IMR-90 (cell line): ENCODE results near the gene HSD17B8. TPM values are rescaled to one million over a fixed set of nuclear protein-coding genes. Genes with fewer than 3 reads are reported as not detected.

Experiments used
- ATAC-seq: fragments of 200-7000 bp; cut with Tn5 transposase; 2 replicates; pipeline ENCODE4 v1.9.1; 2020; ENCODE audit warnings: low read depth, mild to moderate bottlenecking, moderate library complexity
- BruUV-seq: library from RNA; stranded (reverse); fragments of 400-500 nt; replicated peaks from 2 replicates; lab custom pipeline; 2021; lab: Mats Ljungman, UMichigan
- CTCF ChIA-PET: fragments of 300-600 bp; formaldehyde crosslinking; extraction: SDS; loops from one replicate; lab custom pipeline; 2021; ENCODE audit warnings: antibody characterized with exemption; lab: Yijun Ruan, JAX
- POLR2A ChIA-PET: fragments of 300-600 bp; sonication (Branson Sonifier 250); formaldehyde crosslinking; loops from one replicate; lab custom pipeline; 2022; ENCODE audit warnings: antibody characterized with exemption; ENCODE audit not compliant: unreplicated experiment; lab: Charles Lee
- DNase-seq: peaks from one replicate; pipeline ENCODE4 v3.0.0; 2013
- H2AFZ ChIP-seq: replicated peaks from 2 replicates; pipeline ENCODE3; 2013; ENCODE audit warnings: low read length, mild to moderate bottlenecking; ENCODE audit not compliant: poor library complexity
- H2AK5ac ChIP-seq: 2 replicates; pipeline ENCODE4 v1.6.1; 2013; ENCODE audit warnings: low read depth, low read length, inconsistent platforms
- H2AK9ac ChIP-seq: replicated peaks from 2 replicates; pipeline ENCODE3; 2013; ENCODE audit warnings: mild to moderate bottlenecking, low read depth, low read length, moderate library complexity; ENCODE audit not compliant: poor library complexity
- H2BK120ac ChIP-seq: 2 replicates; pipeline ENCODE4 v1.6.1; 2013; ENCODE audit warnings: low read depth, low read length, inconsistent platforms
- H2BK15ac ChIP-seq: 3 replicates; pipeline ENCODE4 v1.6.1; 2013; ENCODE audit warnings: low read depth, low read length, inconsistent platforms
- H2BK20ac ChIP-seq: 2 replicates; pipeline ENCODE4 v1.6.1; 2013; ENCODE audit warnings: low read depth, mild to moderate bottlenecking, inconsistent platforms, low read length, moderate library complexity
- H2BK5ac ChIP-seq: 2 replicates; pipeline ENCODE4 v1.6.1; 2013; ENCODE audit warnings: mild to moderate bottlenecking, low read depth, low read length, inconsistent platforms; ENCODE audit not compliant: poor library complexity, severe bottlenecking
- H3K14ac ChIP-seq: replicated peaks from 2 replicates; pipeline ENCODE4 v1.6.1; 2013; ENCODE audit warnings: low read depth, low read length, inconsistent platforms
- H3K18ac ChIP-seq: 2 replicates; pipeline ENCODE4 v1.6.1; 2013; ENCODE audit warnings: low read depth, low read length, control low read depth
- H3K23ac ChIP-seq: 2 replicates; pipeline ENCODE4 v1.6.1; 2013; ENCODE audit warnings: low read depth, low read length, inconsistent platforms
- H3K27ac ChIP-seq: 2 replicates; pipeline ENCODE4 v1.5.1; 2013; ENCODE audit warnings: mild to moderate bottlenecking, control low read depth, low read length; ENCODE audit not compliant: insufficient read depth
- H3K27me3 ChIP-seq: 2 replicates; pipeline ENCODE4 v1.6.1; 2013; ENCODE audit warnings: low read length; ENCODE audit not compliant: control insufficient read depth, insufficient read depth
- H3K36me3 ChIP-seq: 2 replicates; pipeline ENCODE4 v1.6.1; 2013; ENCODE audit warnings: low read length, mixed read lengths; ENCODE audit not compliant: control insufficient read depth, insufficient read depth
- H3K4ac ChIP-seq: 2 replicates; pipeline ENCODE4 v1.6.1; 2013; ENCODE audit warnings: low read depth, low read length, inconsistent platforms
- H3K4me1 ChIP-seq: 2 replicates; pipeline ENCODE4 v1.6.1; 2013; ENCODE audit warnings: low read length, mixed read lengths; ENCODE audit not compliant: control insufficient read depth, insufficient read depth
- H3K4me2 ChIP-seq: 2 replicates; pipeline ENCODE4 v1.6.1; 2013; ENCODE audit warnings: low read depth, mild to moderate bottlenecking, control low read depth, low read length, moderate library complexity
- H3K4me3 ChIP-seq: 2 replicates; pipeline ENCODE4 v1.5.1; 2013; ENCODE audit warnings: low read depth, mild to moderate bottlenecking, control low read depth, low read length, moderate library complexity; ENCODE audit not compliant: insufficient read depth
- H3K56ac ChIP-seq: 2 replicates; pipeline ENCODE4 v1.6.1; 2013; ENCODE audit warnings: low read length, inconsistent platforms; ENCODE audit not compliant: insufficient read depth; ENCODE audit errors: extremely low read depth
- H3K79me1 ChIP-seq, 2 experiments: 2 replicates each; pipeline ENCODE4 v1.6.1; 2013; ENCODE audit warnings: low read length in 2 of 2, inconsistent platforms in 1 of 2, low read depth in 1 of 2
- H3K9ac ChIP-seq: 2 replicates; pipeline ENCODE4 v1.6.1; 2013; ENCODE audit warnings: low read depth, low read length, control low read depth
- H3K9me1 ChIP-seq: 2 replicates; pipeline ENCODE4 v1.6.1; 2013; ENCODE audit warnings: low read length, inconsistent platforms; ENCODE audit not compliant: insufficient read depth
- H3K9me3 ChIP-seq: 2 replicates; pipeline ENCODE4 v1.6.1; 2013; ENCODE audit warnings: low read length; ENCODE audit not compliant: control insufficient read depth, insufficient read depth
- H4K20me1 ChIP-seq: 2 replicates; pipeline ENCODE4 v1.6.1; 2013; ENCODE audit warnings: low read length, inconsistent platforms; ENCODE audit not compliant: insufficient read depth
- H4K5ac ChIP-seq: 2 replicates; pipeline ENCODE4 v1.6.1; 2013; ENCODE audit warnings: mild to moderate bottlenecking, low read depth, low read length, control low read depth
- H4K8ac ChIP-seq, 2 experiments: 2 replicates each; pipeline ENCODE4 v1.6.1; 2013; ENCODE audit warnings: low read depth in 2 of 2, low read length in 2 of 2, control low read depth in 1 of 2, inconsistent platforms in 1 of 2
- H4K91ac ChIP-seq: 2 replicates; pipeline ENCODE4 v1.6.1; 2013; ENCODE audit warnings: low read depth, low read length, inconsistent platforms; ENCODE audit not compliant: insufficient read depth
- BHLHE40 ChIP-seq: fragments of 150-350 bp; IDR thresholded peaks from 2 replicates; pipeline ENCODE4 v1.6.1; 2016; ENCODE audit warnings: mild to moderate bottlenecking, low read depth, low read length
- CEBPB ChIP-seq: IDR thresholded peaks from 2 replicates; pipeline ENCODE4 v1.6.1; 2012; ENCODE audit warnings: low read depth, low read length, improper control_type of control experiment
- CHD1 ChIP-seq: IDR thresholded peaks from 2 replicates; pipeline ENCODE4 v1.6.1; 2012; ENCODE audit warnings: low read depth, low read length, improper control_type of control experiment
- CTCF ChIP-seq: conservative IDR thresholded peaks from 2 replicates; pipeline ENCODE4 v1.5.1; 2012; ENCODE audit warnings: mild to moderate bottlenecking, low read depth, low read length, improper control_type of control experiment
- ELK1 ChIP-seq: fragments of 150-350 bp; IDR thresholded peaks from 2 replicates; pipeline ENCODE4 v1.6.1; 2016; ENCODE audit warnings: low read depth, mild to moderate bottlenecking, low read length, moderate library complexity, borderline replicate concordance
- FOS ChIP-seq: fragments of 150-350 bp; IDR thresholded peaks from 2 replicates; pipeline ENCODE4 v1.6.1; 2016; ENCODE audit warnings: low read depth, low read length
- MAFK ChIP-seq: IDR thresholded peaks from 2 replicates; pipeline ENCODE4 v1.6.1; 2012; ENCODE audit warnings: low read depth, low read length, improper control_type of control experiment
- MAZ ChIP-seq: IDR thresholded peaks from 2 replicates; pipeline ENCODE4 v1.6.1; 2012; ENCODE audit warnings: low read depth, mild to moderate bottlenecking, low read length, improper control_type of control experiment, moderate library complexity, borderline replicate concordance
- MXI1 ChIP-seq: IDR thresholded peaks from 2 replicates; pipeline ENCODE4 v1.6.1; 2012; ENCODE audit warnings: low read depth, mild to moderate bottlenecking, low read length, moderate library complexity, borderline replicate concordance
- NFE2L2 ChIP-seq: fragments of 150-350 bp; IDR thresholded peaks from 2 replicates; pipeline ENCODE4 v1.6.1; 2016; ENCODE audit warnings: low read depth, mild to moderate bottlenecking, low read length
- POLR2A ChIP-seq: IDR thresholded peaks from 2 replicates; pipeline ENCODE4 v1.6.1; 2012; ENCODE audit warnings: mild to moderate bottlenecking, low read depth, low read length
- RCOR1 ChIP-seq: IDR thresholded peaks from 2 replicates; pipeline ENCODE4 v1.6.1; 2012; ENCODE audit warnings: mild to moderate bottlenecking, low read length, improper control_type of control experiment; ENCODE audit not compliant: insufficient replicate concordance
- RFX5 ChIP-seq: IDR thresholded peaks from 2 replicates; pipeline ENCODE4 v1.8.0; 2012; ENCODE audit warnings: low read depth, mild to moderate bottlenecking, low read length, moderate library complexity
- SMC3 ChIP-seq: fragments of 150-350 bp; IDR thresholded peaks from 2 replicates; pipeline ENCODE4 v1.6.1; 2016; ENCODE audit warnings: low read depth, mild to moderate bottlenecking, antibody characterized with exemption, low read length, moderate library complexity
- USF2 ChIP-seq: fragments of 150-350 bp; IDR thresholded peaks from 2 replicates; pipeline ENCODE4 v1.6.1; 2017; ENCODE audit warnings: mild to moderate bottlenecking, antibody characterized with exemption, low read length, low read depth
- WGBS, 2 experiments: methylation state at CpG; one replicate each; pipeline versions ENCODE4 v1.1.5 to v1.1.7; 2013; ENCODE audit warnings: missing lambda C conversion rate in 2 of 2; ENCODE audit not compliant: insufficient read length in 1 of 2; ENCODE audit errors: extremely low coverage in 2 of 2; 5-methylcytosine and 5-hydroxymethylcytosine counted together
- dilution Hi-C: fragments of 300-500 bp; cut with HindIII; formaldehyde crosslinking; loops from one replicate; pipeline ENCODE4 v1.14.3; 2018; ENCODE audit warnings: low sequenced_read_pairs; ENCODE audit not compliant: unreplicated experiment
- in situ Hi-C: fragments of 300-500 bp; cut with MboI; formaldehyde crosslinking; loops from 3 replicates; pipeline ENCODE4 v1.14.3; 2019; ENCODE audit warnings: low sequenced_read_pairs, inconsistent platforms, mixed read lengths
- intact Hi-C: fragments of 100-400 bp; cut with micrococcal nuclease; formaldehyde crosslinking; loops from 2 replicates; pipeline ENCODE4 v1.10.0; 2022
- polyA plus RNA-seq, 3 experiments: library from polyadenylated mRNA; depleted of rRNA; stranded (reverse); fragments of >200 nt; gene quantifications; 2 replicates each; pipeline ENCODE4 v1.2.3, GENCODE V29; 2012; ENCODE audit warnings: low replicate concordance in 1 of 3
- total RNA-seq: library from RNA; depleted of rRNA; stranded (reverse); fragments of >200 nt; gene quantifications from 2 replicates; pipeline ENCODE4 v1.2.3, GENCODE V29; 2012

The HSD17B8 gene
- total and polyA plus RNA-seq, 2 of the 4 experiments (the other 2 are of a cell fraction): 1.6 to 4.3 TPM

- Histone ChIP-seq H2AFZ (no peak overlapping the region), H3K4ac (no peak overlapping the region), H3K18ac (no peak overlapping the region), H3K23ac (no peak overlapping the region), H3K4me3 (no peak overlapping the region), H3K79me1 (no peaks in the 10 kb centered on the region), H3K27me3 (peaks cover 7% of the 10 kb centered on the region), H3K4me1 (peaks cover 6% of the 10 kb centered on the region), H3K9me1 (peaks cover 5% of the 10 kb centered on the region; the same call in 1 of the 2 replicates), H3K14ac (no peak overlapping the region), H3K9me3 (no peaks in the 10 kb centered on the region), H4K5ac (no peak overlapping the region), H3K4me2 (no peak overlapping the region), H3K27ac (no peak overlapping the region), H4K8ac (no peak overlapping the region), H3K36me3 (no peaks in the 10 kb centered on the region), H2AK5ac (no peak overlapping the region), H2BK120ac (no peak overlapping the region), H2BK15ac (no peak overlapping the region), H2AK9ac (no peak overlapping the region), H2BK5ac (no peak overlapping the region), H3K9ac (no peak overlapping the region), H4K91ac (no peak overlapping the region), H2BK20ac (no peak overlapping the region), H3K56ac (no peak overlapping the region), H4K20me1 (no peaks in the 10 kb centered on the region)
- ATAC-seq (no peak), DNase-seq (no peak)
- ChIA-PET POLR2A (no interaction called here), CTCF (no interaction called here)
- in situ Hi-C loops (loop anchor here (10.0 kb wide), 1 partner anchor 152 kb away; no protein-coding TSS in a partner anchor), intact Hi-C loops (no loop called here), dilution Hi-C loops (no loop called here)
- TF ChIP-seq ELK1 (no peak), USF2 (no peak), CEBPB (no peak), BHLHE40 (no peak), MAZ (no peak), MXI1 (no peak), MAFK (no peak), CHD1 (no peak), NFE2L2 (no peak), RCOR1 (no peak), CTCF (no peak), POLR2A (no peak), FOS (no peak), SMC3 (no peak), RFX5 (no peak)
- BruUV-seq: no TSS peak
- 33% methylated on average over 1 of the region's 6 CpGs; no CpG with 5 or more reads in 1 of the 2 experiments for whole genome bisulfite sequencing, 2 experiments
Observed at GRCh38 chr6:33166363-33166762, 38.1 kb upstream of the HSD17B8 start.
